PC-9 (cell line): ENCODE results near the gene GBP2.

ENCODE experiments used
- EZH2 ChIP-seq: fragments of 200-600 bp; sonication (generic); IDR thresholded peaks from 2 replicates; pipeline ENCODE4 v1.8.0; 2017; ENCODE audit warnings: antibody characterized with exemption, low read depth
- TF ChIP-seq, protein P1 (sequence below): fragments of 200-600 bp; sonication (generic); conservative IDR thresholded peaks from 2 replicates; pipeline ENCODE4 v1.6.1; 2017; ENCODE audit warnings: mixed run types, antibody characterized with exemption, mild to moderate bottlenecking, moderate library complexity

- TF ChIP-seq, protein P1, sequence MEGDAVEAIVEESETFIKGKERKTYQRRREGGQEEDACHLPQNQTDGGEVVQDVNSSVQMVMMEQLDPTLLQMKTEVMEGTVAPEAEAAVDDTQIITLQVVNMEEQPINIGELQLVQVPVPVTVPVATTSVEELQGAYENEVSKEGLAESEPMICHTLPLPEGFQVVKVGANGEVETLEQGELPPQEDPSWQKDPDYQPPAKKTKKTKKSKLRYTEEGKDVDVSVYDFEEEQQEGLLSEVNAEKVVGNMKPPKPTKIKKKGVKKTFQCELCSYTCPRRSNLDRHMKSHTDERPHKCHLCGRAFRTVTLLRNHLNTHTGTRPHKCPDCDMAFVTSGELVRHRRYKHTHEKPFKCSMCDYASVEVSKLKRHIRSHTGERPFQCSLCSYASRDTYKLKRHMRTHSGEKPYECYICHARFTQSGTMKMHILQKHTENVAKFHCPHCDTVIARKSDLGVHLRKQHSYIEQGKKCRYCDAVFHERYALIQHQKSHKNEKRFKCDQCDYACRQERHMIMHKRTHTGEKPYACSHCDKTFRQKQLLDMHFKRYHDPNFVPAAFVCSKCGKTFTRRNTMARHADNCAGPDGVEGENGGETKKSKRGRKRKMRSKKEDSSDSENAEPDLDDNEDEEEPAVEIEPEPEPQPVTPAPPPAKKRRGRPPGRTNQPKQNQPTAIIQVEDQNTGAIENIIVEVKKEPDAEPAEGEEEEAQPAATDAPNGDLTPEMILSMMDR = no peak
- no peak for TF ChIP-seq EZH2
These were observed 44.9 kb downstream of the GBP2 start for GRCh38 chr1:89081005-89081404.
